HAP-1 (cell line): ENCODE results near the gene PPID.
"Not testable (repeated sequence)": the region's sequence is repeated elsewhere in the genome, so short reads cannot be mapped to it uniquely, and the experiment has no call there.

Experiments used
- DNase-seq, 2 experiments: peaks; one replicate each; pipeline ENCODE4 v3.0.0-alpha.2; 2016 to 2020; ENCODE audit warnings: low spot score in 2 of 2
- H3K27me3 ChIP-seq: fragments of 250-450 bp; sonication (Bioruptor Pico); 2 replicates; pipeline ENCODE4 v1.5.1; 2020; ENCODE audit warnings: low read depth, mild to moderate bottlenecking, moderate library complexity
- H3K36me3 ChIP-seq: fragments of 250-450 bp; sonication (Bioruptor Pico); replicated peaks from 2 replicates; pipeline ENCODE4 v1.5.1; 2020; ENCODE audit warnings: mild to moderate bottlenecking
- H3K4me1 ChIP-seq: fragments of 250-450 bp; sonication (Bioruptor Pico); 2 replicates; pipeline ENCODE4 v1.5.1; 2020; ENCODE audit warnings: mild to moderate bottlenecking
- H3K4me3 ChIP-seq: fragments of 250-450 bp; sonication (Bioruptor Pico); 2 replicates; pipeline ENCODE4 v1.5.1; 2020; ENCODE audit warnings: mild to moderate bottlenecking, moderate library complexity
- H3K9me3 ChIP-seq: fragments of 250-450 bp; sonication (Bioruptor Pico); 2 replicates; pipeline ENCODE4 v1.5.1; 2020; ENCODE audit warnings: mild to moderate bottlenecking, moderate library complexity
- in situ Hi-C: fragments of 300-500 bp; cut with MboI; formaldehyde crosslinking; loops from 3 replicates; pipeline ENCODE4 v1.14.3; 2020; ENCODE audit warnings: low sequenced_read_pairs, inconsistent platforms, mixed read lengths

PPID gene

GRCh38 chr4:158722917-158723793 is at the start of gene PPID:
PPID (minus strand) TSS chr4:158723396; CDS start chr4:158723288, 108 bp downstream.
- no peaks in the 10 kb centered on the region for H3K27me3 ChIP-seq
- in situ Hi-C loops: loop anchor here (10.0 kb wide), 2 partner anchors 122 to 482 kb away; no protein-coding TSS in a partner anchor
- peak; percentile 72 to 90 for DNase-seq
- peaks cover 10% of the 10 kb centered on the region for H3K4me1 ChIP-seq
- peaks cover 30% of the 10 kb centered on the region for H3K36me3 ChIP-seq
- H3K4me3 ChIP-seq: peak within 1 kb of the TSS; percentile 89
- H3K9me3 ChIP-seq: no peaks in the 10 kb centered on the region

GRCh38 chr4:158771776-158772175 is 48.6 kb upstream of the PPID start:
- H3K4me1 ChIP-seq: peaks cover 22% of the 10 kb centered on the region
- no peaks in the 10 kb centered on the region for H3K9me3 ChIP-seq
- no peaks in the 10 kb centered on the region for H3K27me3 ChIP-seq
- H3K36me3 ChIP-seq: no peaks in the 10 kb centered on the region
- no peak overlapping the region for H3K4me3 ChIP-seq
- no peak for DNase-seq
- in situ Hi-C loops: no loop called here

GRCh38 chr4:158770671-158771070 is 47.5 kb upstream of the PPID start:
- H3K9me3 ChIP-seq: no peaks in the 10 kb centered on the region
- H3K4me3 ChIP-seq: no peak overlapping the region
- no peaks in the 10 kb centered on the region for H3K27me3 ChIP-seq
- in situ Hi-C loops: no loop called here
- no peak for DNase-seq
- H3K4me1 ChIP-seq: peaks cover 22% of the 10 kb centered on the region
- no peaks in the 10 kb centered on the region for H3K36me3 ChIP-seq

GRCh38 chr4:158769175-158769921 is 46.2 kb upstream of the PPID start:
- Histone ChIP-seq H3K27me3 (no peaks in the 10 kb centered on the region), H3K4me3 (peak overlapping the region; percentile 73), H3K36me3 (no peaks in the 10 kb centered on the region), H3K9me3 (no peaks in the 10 kb centered on the region), H3K4me1 (peaks cover 22% of the 10 kb centered on the region)
- in situ Hi-C loops: no loop called here
- DNase-seq: peak in 1 of 2 experiments; percentile 48

- H3K9me3 ChIP-seq: no peaks in the 10 kb centered on the region
- in situ Hi-C loops: no loop called here
- no peaks in the 10 kb centered on the region for H3K27me3 ChIP-seq
- DNase-seq: peak; percentile 55 to 81
- peaks cover 22% of the 10 kb centered on the region for H3K4me1 ChIP-seq
- no peaks in the 10 kb centered on the region for H3K36me3 ChIP-seq
- H3K4me3 ChIP-seq: peak within 1 kb of the TSS; percentile 73
Measured at GRCh38 chr4:158768555-158769174, 45.5 kb upstream of the PPID start, which contains the start of gene FNIP2. FNIP2 (plus strand) TSS chr4:158769026; CDS start chr4:158769213, 187 bp downstream.

GRCh38 chr4:158767451-158767850 is 44.3 kb upstream of the PPID start:
- no peak for DNase-seq
- in situ Hi-C loops: no loop called here
- H3K9me3 ChIP-seq: no peaks in the 10 kb centered on the region
- no peaks in the 10 kb centered on the region; the same call in 1 of the 2 replicates for H3K27me3 ChIP-seq
- H3K4me1 ChIP-seq: peaks cover 22% of the 10 kb centered on the region
- H3K4me3 ChIP-seq: no peak overlapping the region
- no peaks in the 10 kb centered on the region for H3K36me3 ChIP-seq

GRCh38 chr4:158766434-158767044 is 43.3 kb upstream of the PPID start:
- in situ Hi-C loops: no loop called here
- no peaks in the 10 kb centered on the region; the same call in 1 of the 2 replicates for H3K27me3 ChIP-seq
- H3K4me1 ChIP-seq: peaks cover 16% of the 10 kb centered on the region
- no peak for DNase-seq
- no peaks in the 10 kb centered on the region for H3K9me3 ChIP-seq
- no peaks in the 10 kb centered on the region for H3K36me3 ChIP-seq
- no peak overlapping the region for H3K4me3 ChIP-seq

- DNase-seq: no peak
- in situ Hi-C loops: no loop called here
- Histone ChIP-seq H3K36me3 (no peaks in the 10 kb centered on the region), H3K27me3 (no peaks in the 10 kb centered on the region; the same call in 1 of the 2 replicates), H3K4me3 (no peak overlapping the region), H3K9me3 (no peaks in the 10 kb centered on the region), H3K4me1 (peaks cover 4% of the 10 kb centered on the region; the same call in 1 of the 2 replicates)
Measured at GRCh38 chr4:158763462-158763861, 40.3 kb upstream of the PPID start.

- no peak for DNase-seq
- Histone ChIP-seq H3K27me3 (no peaks in the 10 kb centered on the region; the same call in 1 of the 2 replicates), H3K36me3 (no peaks in the 10 kb centered on the region), H3K9me3 (no peaks in the 10 kb centered on the region), H3K4me3 (no peak overlapping the region), H3K4me1 (no peaks in the 10 kb centered on the region)
- in situ Hi-C loops: no loop called here
Measured at GRCh38 chr4:158762553-158762952, 39.4 kb upstream of the PPID start.

- no peak for DNase-seq
- in situ Hi-C loops: no loop called here
- Histone ChIP-seq H3K4me3 (no peak overlapping the region), H3K36me3 (no peaks in the 10 kb centered on the region), H3K9me3 (no peaks in the 10 kb centered on the region), H3K27me3 (no peaks in the 10 kb centered on the region; the same call in 1 of the 2 replicates), H3K4me1 (no peaks in the 10 kb centered on the region)
Measured at GRCh38 chr4:158760866-158761265, 37.7 kb upstream of the PPID start.

- H3K4me3 ChIP-seq, H3K9me3 ChIP-seq, H3K36me3 ChIP-seq, in situ Hi-C loops, H3K27me3 ChIP-seq, DNase-seq, H3K4me1 ChIP-seq: not testable (repeated sequence)
Measured at GRCh38 chr4:158759539-158759938, 36.3 kb upstream of the PPID start.

- no peaks in the 10 kb centered on the region for H3K9me3 ChIP-seq
- in situ Hi-C loops: no loop called here
- no peaks in the 10 kb centered on the region for H3K36me3 ChIP-seq
- no peaks in the 10 kb centered on the region; the same call in 1 of the 2 replicates for H3K27me3 ChIP-seq
- H3K4me1 ChIP-seq: no peaks in the 10 kb centered on the region
- H3K4me3 ChIP-seq: no peak overlapping the region
- no peak for DNase-seq
Measured at GRCh38 chr4:158758703-158759102, 35.5 kb upstream of the PPID start.

- Histone ChIP-seq H3K9me3 (no peaks in the 10 kb centered on the region), H3K4me3 (no peak overlapping the region), H3K4me1 (no peaks in the 10 kb centered on the region), H3K36me3 (no peaks in the 10 kb centered on the region), H3K27me3 (no peaks in the 10 kb centered on the region; the same call in 1 of the 2 replicates)
- no peak for DNase-seq
- in situ Hi-C loops: no loop called here
Measured at GRCh38 chr4:158758142-158758541, 34.9 kb upstream of the PPID start.
